Caco-2 (cell line): ENCODE measurements around the gene RPL31. TPM values are rescaled to one million over a fixed set of nuclear protein-coding genes. Genes with fewer than 3 reads are reported as not detected.

Source experiments
- BruUV-seq: library from RNA; stranded (reverse); fragments of 400-500 nt; replicated peaks from 2 replicates; lab custom pipeline; 2021; lab: Mats Ljungman, UMichigan
- CTCF ChIA-PET: fragments of 300-600 bp; sonication (Branson Sonifier 250); formaldehyde crosslinking; loops from one replicate; lab custom pipeline; 2022; ENCODE audit warnings: antibody characterized with exemption; lab: Charles Lee
- POLR2A ChIA-PET: fragments of 300-600 bp; sonication (Branson Sonifier 250); formaldehyde crosslinking; loops from one replicate; lab custom pipeline; 2022; ENCODE audit warnings: antibody characterized with exemption; lab: Charles Lee
- DNase-seq, 2 experiments: peaks; one replicate each; pipeline versions ENCODE4 v3.0.0 to v3.0.0-alpha.2; 2020 to 2022
- H3K27me3 ChIP-seq: replicated peaks from 2 replicates; pipeline ENCODE4 v1.6.0; 2011; ENCODE audit warnings: low read length; ENCODE audit not compliant: control insufficient read depth, insufficient read depth
- H3K36me3 ChIP-seq: 2 replicates; pipeline ENCODE4 v1.5.1; 2011; ENCODE audit warnings: low read length; ENCODE audit not compliant: control insufficient read depth, insufficient read depth
- H3K4me1 ChIP-seq: fragments of 250-450 bp; sonication (Bioruptor Pico); 2 replicates; pipeline ENCODE4 v1.5.1; 2020; ENCODE audit warnings: mild to moderate bottlenecking
- H3K4me3 ChIP-seq: 2 replicates; pipeline ENCODE4 v1.5.1; 2011; ENCODE audit warnings: low read depth, mild to moderate bottlenecking, control low read depth, low read length
- H3K9me3 ChIP-seq: fragments of 250-450 bp; sonication (Bioruptor Pico); 2 replicates; pipeline ENCODE4 v1.5.1; 2020; ENCODE audit warnings: mild to moderate bottlenecking, moderate library complexity
- H3K27ac Mint-ChIP-seq: one replicate; pipeline ENCODE4 v1.8.0; 2022; ENCODE audit warnings: mixed read lengths; ENCODE audit not compliant: unreplicated experiment
- H3K27me3 Mint-ChIP-seq: one replicate; pipeline ENCODE4 v1.8.0; 2022; ENCODE audit warnings: mixed read lengths; ENCODE audit not compliant: insufficient read depth, unreplicated experiment
- H3K36me3 Mint-ChIP-seq: one replicate; pipeline ENCODE4 v1.8.0; 2022; ENCODE audit warnings: mild to moderate bottlenecking, mixed read lengths; ENCODE audit not compliant: insufficient read depth, unreplicated experiment
- H3K4me1 Mint-ChIP-seq: one replicate; pipeline ENCODE4 v1.8.0; 2022; ENCODE audit warnings: low read depth, mixed read lengths; ENCODE audit not compliant: unreplicated experiment
- H3K4me3 Mint-ChIP-seq: one replicate; pipeline ENCODE4 v1.8.0; 2022; ENCODE audit warnings: mild to moderate bottlenecking, moderate library complexity, mixed read lengths; ENCODE audit not compliant: unreplicated experiment
- H3K9me3 Mint-ChIP-seq: one replicate; pipeline ENCODE4 v1.8.0; 2022; ENCODE audit warnings: mixed read lengths; ENCODE audit not compliant: unreplicated experiment
- intact Hi-C: fragments of 100-400 bp; cut with micrococcal nuclease; formaldehyde crosslinking; loops from one replicate; pipeline ENCODE4 v1.10.0; 2022; ENCODE audit not compliant: unreplicated experiment
- total RNA-seq: library from RNA; stranded (reverse); gene quantifications from 2 replicates; pipeline ENCODE4 v1.2.3, GENCODE V29; 2022
- TF ChIP-seq, protein P1 (sequence below), 2 experiments: fragments of 200-600 bp in 1 of 2; IDR thresholded peaks; 1 replicate in 1 of 2; 2 replicates in 1 of 2; pipeline versions ENCODE4 v1.5.1 to v1.8.0; 2011 to 2022; ENCODE audit warnings: antibody characterized with exemption in 1 of 2, control low read depth in 1 of 2, inconsistent platforms in 1 of 2, low read depth in 1 of 2, low read length in 1 of 2, mild to moderate bottlenecking in 1 of 2, moderate library complexity in 1 of 2; ENCODE audit not compliant: insufficient read depth in 1 of 2, severe bottlenecking in 1 of 2, unreplicated experiment in 1 of 2

The RPL31 gene
- total RNA-seq, 1 experiment from 2014 or later, result 2,026 TPM

GRCh38 chr2:101041413-101041812, 39.3 kb downstream of the RPL31 start:
- peaks cover 9% of the 10 kb centered on the region for H3K36me3 Mint-ChIP-seq
- no peaks in the 10 kb centered on the region for H3K27me3 Mint-ChIP-seq

DNA sequence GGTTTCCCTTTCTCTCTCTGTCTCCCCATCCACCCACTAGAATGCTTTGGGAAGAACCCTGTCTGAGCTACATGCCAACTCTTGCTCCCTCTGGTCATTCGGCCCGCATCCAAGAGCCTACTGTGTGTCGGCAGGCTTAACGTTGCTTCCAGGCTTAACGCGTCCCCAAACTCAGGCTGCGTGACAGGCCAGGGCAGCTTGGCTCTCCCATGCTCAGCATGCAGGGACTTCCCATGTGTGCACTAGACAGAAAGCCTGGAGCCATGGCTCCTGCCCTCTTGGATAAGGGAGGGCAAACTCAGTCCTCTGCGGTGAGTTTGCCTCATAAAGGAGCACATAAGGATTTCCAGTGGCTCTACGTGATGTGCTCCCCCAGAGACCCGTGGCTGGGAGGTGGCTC, 43.2 kb downstream of the RPL31 start:
- CTCF ChIA-PET, result no interaction called here
- Mint-ChIP-seq H3K27ac (no peak overlapping the region), H3K9me3 (no peaks in the 10 kb centered on the region), H3K27me3 (no peaks in the 10 kb centered on the region), H3K4me3 (no peak overlapping the region), H3K4me1 (no peaks in the 10 kb centered on the region), H3K36me3 (peaks cover 21% of the 10 kb centered on the region)
- no peaks in the 10 kb centered on the region for H3K4me1 ChIP-seq
- POLR2A ChIA-PET, result no interaction called here
- intact Hi-C loops, result no loop called here
- no peaks in the 10 kb centered on the region for H3K9me3 ChIP-seq
- H3K36me3 ChIP-seq, result no peaks in the 10 kb centered on the region; the same call in 1 of the 2 replicates
- no peak overlapping the region for H3K4me3 ChIP-seq
- BruUV-seq, result no TSS peak
- no peaks in the 10 kb centered on the region for H3K27me3 ChIP-seq
- DNase-seq, result no peak
- TF ChIP-seq, protein P1, sequence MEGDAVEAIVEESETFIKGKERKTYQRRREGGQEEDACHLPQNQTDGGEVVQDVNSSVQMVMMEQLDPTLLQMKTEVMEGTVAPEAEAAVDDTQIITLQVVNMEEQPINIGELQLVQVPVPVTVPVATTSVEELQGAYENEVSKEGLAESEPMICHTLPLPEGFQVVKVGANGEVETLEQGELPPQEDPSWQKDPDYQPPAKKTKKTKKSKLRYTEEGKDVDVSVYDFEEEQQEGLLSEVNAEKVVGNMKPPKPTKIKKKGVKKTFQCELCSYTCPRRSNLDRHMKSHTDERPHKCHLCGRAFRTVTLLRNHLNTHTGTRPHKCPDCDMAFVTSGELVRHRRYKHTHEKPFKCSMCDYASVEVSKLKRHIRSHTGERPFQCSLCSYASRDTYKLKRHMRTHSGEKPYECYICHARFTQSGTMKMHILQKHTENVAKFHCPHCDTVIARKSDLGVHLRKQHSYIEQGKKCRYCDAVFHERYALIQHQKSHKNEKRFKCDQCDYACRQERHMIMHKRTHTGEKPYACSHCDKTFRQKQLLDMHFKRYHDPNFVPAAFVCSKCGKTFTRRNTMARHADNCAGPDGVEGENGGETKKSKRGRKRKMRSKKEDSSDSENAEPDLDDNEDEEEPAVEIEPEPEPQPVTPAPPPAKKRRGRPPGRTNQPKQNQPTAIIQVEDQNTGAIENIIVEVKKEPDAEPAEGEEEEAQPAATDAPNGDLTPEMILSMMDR (IDR thresholded peaks at IDR 0.05; ENCODE audit: insufficient read depth in 1 of 2, low read depth in 1 of 2, low read length in 1 of 2, severe bottlenecking in 1 of 2, unreplicated experiment in 1 of 2), result no peak

More at GRCh38 chr2:101041413-101041812, 39.3 kb downstream of the RPL31 start:
- H3K27ac Mint-ChIP-seq, result no peak overlapping the region
- H3K4me3 ChIP-seq, result no peak overlapping the region
- TF ChIP-seq, protein P1 (IDR thresholded peaks at IDR 0.05; ENCODE audit: insufficient read depth in 1 of 2, low read depth in 1 of 2, low read length in 1 of 2, severe bottlenecking in 1 of 2, unreplicated experiment in 1 of 2), result no peak
- no peak overlapping the region for H3K4me3 Mint-ChIP-seq
- ChIA-PET CTCF (no interaction called here), POLR2A (no interaction called here)
- BruUV-seq, result no TSS peak
- intact Hi-C loops, result no loop called here
- H3K4me1 Mint-ChIP-seq, result peaks cover 7% of the 10 kb centered on the region
- no peaks in the 10 kb centered on the region for H3K4me1 ChIP-seq
- DNase-seq, result no peak
- H3K36me3 ChIP-seq, result peaks cover 1% of the 10 kb centered on the region
- no peaks in the 10 kb centered on the region for H3K27me3 ChIP-seq
- no peaks in the 10 kb centered on the region for H3K9me3 Mint-ChIP-seq
- no peaks in the 10 kb centered on the region for H3K9me3 ChIP-seq

GRCh38 chr2:101047075-101047766, 45.1 kb downstream of the RPL31 start:
- Mint-ChIP-seq H3K9me3 (no peaks in the 10 kb centered on the region), H3K4me3 (no peak overlapping the region), H3K36me3 (peaks cover 31% of the 10 kb centered on the region), H3K27ac (no peak overlapping the region), H3K4me1 (no peaks in the 10 kb centered on the region), H3K27me3 (no peaks in the 10 kb centered on the region)
- Histone ChIP-seq H3K4me3 (no peak overlapping the region), H3K9me3 (no peaks in the 10 kb centered on the region), H3K36me3 (no peaks in the 10 kb centered on the region; the same call in 1 of the 2 replicates), H3K4me1 (no peaks in the 10 kb centered on the region), H3K27me3 (no peaks in the 10 kb centered on the region)
- BruUV-seq, result no TSS peak
- intact Hi-C loops, result no loop called here
- ChIA-PET POLR2A (no interaction called here), CTCF (no interaction called here)
- TF ChIP-seq, protein P1 (IDR thresholded peaks at IDR 0.05; ENCODE audit: insufficient read depth in 1 of 2, low read depth in 1 of 2, low read length in 1 of 2, severe bottlenecking in 1 of 2, unreplicated experiment in 1 of 2), result no peak
- DNase-seq, result no peak
